ENCODE measurements around the gene GRIN3B.

Gene GRIN3B

DNA sequence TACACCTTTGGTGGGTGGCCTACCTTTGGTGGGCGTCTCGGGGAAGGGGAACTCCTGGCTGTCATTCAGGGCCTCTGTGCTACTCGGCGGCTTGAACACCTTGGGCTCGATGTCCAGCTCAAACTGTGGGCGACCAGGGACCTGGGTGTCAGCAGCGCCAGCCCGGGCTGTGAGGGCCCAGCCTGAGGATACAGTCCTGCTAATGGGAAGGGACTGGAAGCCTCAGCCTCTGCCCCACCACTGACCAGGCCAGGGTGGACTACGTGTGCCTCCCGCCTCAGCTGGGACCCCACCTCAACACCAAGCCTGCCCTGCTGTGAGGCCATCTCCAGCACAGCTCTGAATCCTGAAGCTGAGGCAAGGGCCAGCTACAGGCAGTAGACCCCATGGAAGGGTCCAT, 13.0 kb downstream of the GRIN3B start:
- no peak for TF ChIP-seq CTCF (IDR thresholded peaks at IDR 0.05; ENCODE audit: low read depth, low read length, missing control alignments)
- Histone ChIP-seq H3K36me3 (replicated peaks) (peaks cover 33% of the 10 kb centered on the region), H3K27ac (no peak overlapping the region), H3K4me3 (ENCODE audit: low read depth, low read length) (no peak overlapping the region), H3K27me3 (replicated peaks) (no peaks in the 10 kb centered on the region)
- DNase-seq: no peak
- in situ Hi-C loops (cut with HindIII; ENCODE audit: low pct_ligation_motif_present, low sequenced_read_pairs): no loop called here

GRCh38 chr19:1014161-1015060, 14.2 kb downstream of the GRIN3B start:
- no peak for DNase-seq
- H3K27me3 ChIP-seq (replicated peaks): no peaks in the 10 kb centered on the region
- no peak for TF ChIP-seq CTCF (IDR thresholded peaks at IDR 0.05; ENCODE audit: low read depth, low read length, missing control alignments)
- no peak overlapping the region for H3K27ac ChIP-seq
- no peak overlapping the region for H3K4me3 ChIP-seq (ENCODE audit: low read depth, low read length)
- in situ Hi-C loops (cut with HindIII; ENCODE audit: low pct_ligation_motif_present, low sequenced_read_pairs): no loop called here
- peaks cover 29% of the 10 kb centered on the region for H3K36me3 ChIP-seq (replicated peaks)

DNA sequence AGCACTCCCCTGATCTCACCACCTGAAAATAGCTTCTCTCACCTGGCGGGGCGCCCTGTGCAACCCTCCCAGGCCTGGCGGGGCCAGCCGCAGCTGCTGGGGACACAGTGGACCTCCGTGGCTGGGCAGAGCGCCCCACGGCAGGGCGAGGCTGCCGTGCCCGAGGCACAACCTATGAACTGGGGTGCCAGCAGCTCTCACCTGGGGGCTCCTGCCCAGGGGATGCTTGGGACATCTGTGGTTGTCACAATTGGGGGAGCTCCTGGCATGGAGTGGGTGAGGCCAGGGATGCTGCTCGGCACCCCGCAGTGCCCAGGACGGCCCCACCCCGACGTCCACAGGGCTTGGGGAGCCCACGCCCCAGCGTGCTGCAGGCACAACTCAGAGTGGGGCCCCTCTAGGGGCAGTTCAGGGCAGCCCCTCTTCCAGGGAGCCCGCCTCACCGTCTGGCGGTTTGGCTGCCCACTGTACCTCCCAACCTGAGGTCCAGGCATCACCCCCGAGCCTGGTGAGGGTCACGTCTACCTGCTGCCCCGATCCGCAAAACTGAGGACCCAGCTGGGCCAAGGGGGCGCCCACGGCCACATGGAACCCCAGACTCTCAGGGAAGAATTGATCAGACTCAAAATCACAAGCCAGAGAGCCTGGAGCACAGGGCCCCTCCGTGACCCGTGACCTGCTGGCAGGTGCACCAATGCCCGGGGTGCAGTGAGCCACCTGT, 15.0 kb downstream of the GRIN3B start:
- Histone ChIP-seq H3K4me3 (ENCODE audit: low read depth, low read length) (no peak overlapping the region), H3K27ac (no peak overlapping the region), H3K36me3 (replicated peaks) (peaks cover 23% of the 10 kb centered on the region), H3K27me3 (replicated peaks) (no peaks in the 10 kb centered on the region)
- DNase-seq: no peak
- TF ChIP-seq CTCF (IDR thresholded peaks at IDR 0.05; ENCODE audit: low read depth, low read length, missing control alignments): no peak
- in situ Hi-C loops (cut with HindIII; ENCODE audit: low pct_ligation_motif_present, low sequenced_read_pairs): no loop called here

- H3K27me3 ChIP-seq (replicated peaks): no peaks in the 10 kb centered on the region
- TF ChIP-seq CTCF (IDR thresholded peaks at IDR 0.05; ENCODE audit: low read depth, low read length, missing control alignments): no peak
- H3K4me3 ChIP-seq (ENCODE audit: low read depth, low read length): no peak overlapping the region
- H3K36me3 ChIP-seq (replicated peaks): peaks cover 16% of the 10 kb centered on the region
- in situ Hi-C loops (cut with HindIII; ENCODE audit: low pct_ligation_motif_present, low sequenced_read_pairs): no loop called here
- no peak for DNase-seq
- H3K27ac ChIP-seq: peak overlapping the region; percentile 40
Observed at GRCh38 chr19:1015782-1016646, 15.8 kb downstream of the GRIN3B start.

GRCh38 chr19:1016647-1017114, 16.5 kb downstream of the GRIN3B start:
- DNase-seq: peak; percentile 59
- Histone ChIP-seq H3K27me3 (replicated peaks) (no peaks in the 10 kb centered on the region), H3K4me3 (ENCODE audit: low read depth, low read length) (peak overlapping the region; percentile 12), H3K36me3 (replicated peaks) (peaks cover 13% of the 10 kb centered on the region), H3K27ac (peak overlapping the region; percentile 40)
- in situ Hi-C loops (cut with HindIII; ENCODE audit: low pct_ligation_motif_present, low sequenced_read_pairs): no loop called here
- TF ChIP-seq CTCF (IDR thresholded peaks at IDR 0.05; ENCODE audit: low read depth, low read length, missing control alignments): no peak

All from brain microvascular endothelial cell (primary cell).